ENCODE data around the gene PTTG1IP2.

The PTTG1IP2 gene

GRCh38 chr7:90484706-90485105 is 15.3 kb downstream of the PTTG1IP2 start:
- no peak for DNase-seq

GRCh38 chr7:90485734-90486316 is 16.4 kb downstream of the PTTG1IP2 start:
- DNase-seq = no peak

- DNase-seq = no peak
These were observed 18.4 kb downstream of the PTTG1IP2 start for GRCh38 chr7:90487808-90488207.

- no peak for DNase-seq
These were observed 18.8 kb downstream of the PTTG1IP2 start for GRCh38 chr7:90488220-90488619.

DNA sequence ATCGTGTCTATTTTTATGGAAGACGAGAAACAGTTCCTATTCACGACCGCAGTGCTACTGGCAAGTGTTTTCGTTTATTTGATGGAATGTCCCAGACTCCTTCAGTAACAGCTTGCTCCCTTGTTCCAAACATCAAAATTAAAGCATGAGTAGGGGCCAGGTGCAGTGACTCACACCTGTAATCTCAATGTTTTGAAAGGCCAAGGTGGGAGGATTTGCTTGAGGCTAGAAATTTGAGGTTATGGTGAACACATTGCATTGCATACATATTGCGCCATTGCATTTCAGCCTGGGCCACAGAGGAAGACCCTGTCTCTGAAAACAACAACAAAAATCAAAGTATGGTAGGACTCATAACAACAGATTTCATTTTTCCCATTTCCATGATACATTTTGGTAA is 22.8 kb downstream of the PTTG1IP2 start:
- no peak for DNase-seq

DNA sequence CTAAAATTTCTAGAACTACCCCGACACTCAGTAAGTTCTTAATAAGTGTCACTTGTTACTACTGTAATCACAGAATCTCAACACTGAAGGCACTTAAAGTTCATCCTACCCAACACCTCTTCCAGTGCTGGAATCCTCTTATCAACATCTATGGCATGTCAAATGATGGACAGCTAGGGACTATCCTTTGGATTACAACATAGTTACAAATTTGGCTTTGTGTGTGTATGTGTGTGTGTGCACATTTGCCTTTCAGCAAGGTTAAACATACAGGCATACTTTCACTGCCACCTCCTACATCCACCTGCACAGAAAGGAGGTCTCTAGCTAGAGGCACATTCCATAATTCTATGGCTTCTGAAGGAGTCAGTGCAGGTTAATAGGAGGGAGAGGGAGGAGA is 25.8 kb downstream of the PTTG1IP2 start:
- DNase-seq = no peak

DNA sequence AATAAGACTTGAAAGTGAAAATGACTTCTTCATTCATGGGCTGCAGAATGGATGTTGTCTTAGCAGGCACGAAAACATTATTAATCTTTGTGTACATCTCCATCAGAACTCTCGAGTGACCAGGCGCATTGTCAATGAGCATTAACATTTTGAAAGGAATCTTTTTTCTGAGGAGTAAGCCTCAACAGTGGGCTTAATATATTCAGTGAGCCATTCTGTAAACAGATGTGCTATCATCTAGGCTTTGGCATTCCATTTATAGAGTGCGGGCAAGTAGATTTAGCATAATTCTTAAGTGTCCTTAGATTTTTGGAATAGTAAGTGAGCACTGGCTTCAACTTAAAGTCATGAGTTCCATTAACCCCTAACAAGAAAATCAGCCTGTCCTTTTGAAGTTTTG is 33.1 kb downstream of the PTTG1IP2 start:
- DNase-seq = no peak

DNA sequence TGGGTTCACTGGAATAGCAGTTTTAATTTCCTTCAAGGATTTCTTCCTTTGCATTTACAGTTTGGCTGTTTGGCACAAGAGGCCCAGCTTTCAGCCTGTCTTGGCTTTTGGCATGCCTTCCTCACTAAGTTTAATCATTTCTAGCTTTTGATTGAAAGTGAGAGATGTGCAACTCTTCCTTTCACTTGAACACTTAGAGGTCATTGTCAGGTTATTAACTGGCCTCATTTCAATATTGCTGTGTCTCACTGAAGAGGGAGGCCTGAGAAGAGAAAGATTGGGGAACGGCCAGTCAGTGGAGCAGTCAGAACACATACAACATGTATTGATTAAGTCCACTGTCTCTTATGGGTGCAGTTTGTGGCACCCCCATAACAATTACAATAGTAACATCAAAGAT is 33.9 kb downstream of the PTTG1IP2 start:
- DNase-seq = no peak

GRCh38 chr7:90507692-90508091 is 38.3 kb downstream of the PTTG1IP2 start:
- no peak for DNase-seq

DNA sequence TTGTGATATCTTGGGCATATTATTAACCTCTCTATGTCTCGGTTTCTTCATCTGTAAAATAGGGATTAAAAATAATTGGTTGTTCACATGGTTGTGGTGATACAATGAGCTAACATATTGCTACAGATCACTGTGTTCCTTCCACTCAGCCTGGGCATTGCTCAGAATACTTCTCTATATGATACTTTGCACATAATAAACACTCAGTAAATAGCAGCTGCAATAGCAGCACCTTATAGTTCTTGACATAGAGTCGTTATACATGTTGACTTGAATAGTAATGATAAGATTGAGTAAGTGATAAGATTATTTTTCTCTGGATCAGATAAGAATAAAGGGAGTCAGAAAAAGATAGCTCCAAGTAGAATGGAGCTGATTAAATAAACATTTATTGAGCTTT is 42.3 kb downstream of the PTTG1IP2 start:
- no peak for DNase-seq

GRCh38 chr7:90512821-90513254 is 43.4 kb downstream of the PTTG1IP2 start:
- no peak for DNase-seq

- no peak for DNase-seq
These were observed 46.8 kb downstream of the PTTG1IP2 start for GRCh38 chr7:90516257-90516656.

- no peak for DNase-seq
These were observed 49.2 kb downstream of the PTTG1IP2 start for GRCh38 chr7:90518630-90519029.

GRCh38 chr7:90520484-90520883 is 51.0 kb downstream of the PTTG1IP2 start:
- no peak for DNase-seq

GRCh38 chr7:90530263-90530662 is 60.8 kb downstream of the PTTG1IP2 start:
- DNase-seq = no peak

DNA sequence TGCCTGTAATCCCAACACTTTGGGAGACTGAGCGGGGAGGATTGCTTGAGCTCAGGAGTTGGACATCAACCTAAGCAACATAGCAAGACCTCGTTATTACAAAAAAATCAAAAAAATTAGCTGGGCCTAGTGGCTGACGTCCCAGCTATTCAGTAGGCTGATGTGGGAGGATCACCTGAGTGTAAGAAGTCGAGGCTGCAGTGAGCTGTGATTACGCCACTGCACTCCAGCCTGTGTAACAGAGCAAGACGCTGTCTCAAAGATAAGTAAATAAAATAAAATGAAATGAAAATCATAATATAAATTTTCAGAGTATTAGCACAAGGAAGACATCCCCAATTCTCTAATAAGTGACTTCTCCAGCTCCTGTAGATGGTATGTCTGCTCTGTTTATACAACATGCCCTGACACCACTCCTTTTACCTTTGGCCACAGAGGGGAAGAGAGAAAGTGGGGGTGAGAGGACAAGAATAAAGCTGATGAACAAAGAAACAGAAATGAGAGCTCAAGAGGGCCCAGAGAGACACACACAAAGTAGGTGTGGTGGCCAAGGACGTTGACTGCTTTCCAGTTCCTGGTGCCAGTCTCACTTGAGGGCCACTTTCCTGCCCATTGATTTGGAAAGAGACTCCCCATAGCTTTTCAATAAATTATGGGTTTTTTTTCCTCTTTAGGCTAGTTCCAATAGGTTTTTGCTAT is 62.9 kb downstream of the PTTG1IP2 start:
- no peak for DNase-seq

GRCh38 chr7:90536449-90536848 is 67.0 kb downstream of the PTTG1IP2 start:
- no peak for DNase-seq

GRCh38 chr7:90538405-90538804 is 69.0 kb downstream of the PTTG1IP2 start:
- DNase-seq = no peak

DNA sequence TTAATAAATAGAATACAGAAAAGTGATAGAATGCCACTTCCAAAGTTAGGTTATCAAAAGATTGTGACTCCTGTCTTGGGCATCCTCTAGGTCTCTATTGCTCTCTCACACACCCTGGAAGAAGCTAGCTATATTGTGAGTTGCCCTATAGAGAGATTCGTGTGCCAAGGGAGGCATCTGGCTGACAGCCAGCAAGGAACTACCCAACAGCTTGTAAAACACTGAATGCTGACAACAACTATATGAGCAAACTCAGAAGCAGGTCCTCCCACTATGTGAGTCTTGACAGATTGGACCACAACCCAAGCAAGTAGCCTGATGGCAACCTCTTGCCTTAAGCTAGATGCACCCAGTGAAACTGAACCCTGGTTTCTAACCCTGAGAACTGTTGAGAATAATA is 71.0 kb downstream of the PTTG1IP2 start:
- DNase-seq = no peak

DNA sequence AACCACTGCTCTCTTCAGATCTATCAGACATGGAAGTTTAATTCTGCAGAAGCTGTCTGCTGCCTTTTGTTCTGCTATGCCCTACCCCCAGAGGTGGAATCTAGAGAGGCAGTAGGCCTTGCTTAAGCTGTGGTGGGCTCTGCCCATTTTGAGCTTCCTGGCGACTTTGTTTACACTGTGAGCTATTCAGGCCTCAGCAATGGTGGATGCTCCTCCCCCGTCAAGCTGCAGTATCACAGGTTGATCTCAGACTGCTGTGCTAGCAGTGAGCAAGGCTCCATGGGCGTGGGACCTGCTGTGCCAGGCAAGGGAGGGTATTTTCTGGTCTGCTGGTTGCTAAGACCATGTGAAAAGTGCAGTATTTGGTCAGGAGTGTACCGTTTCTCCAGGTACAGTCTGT is 81.6 kb downstream of the PTTG1IP2 start:
- DNase-seq = no peak

DNA sequence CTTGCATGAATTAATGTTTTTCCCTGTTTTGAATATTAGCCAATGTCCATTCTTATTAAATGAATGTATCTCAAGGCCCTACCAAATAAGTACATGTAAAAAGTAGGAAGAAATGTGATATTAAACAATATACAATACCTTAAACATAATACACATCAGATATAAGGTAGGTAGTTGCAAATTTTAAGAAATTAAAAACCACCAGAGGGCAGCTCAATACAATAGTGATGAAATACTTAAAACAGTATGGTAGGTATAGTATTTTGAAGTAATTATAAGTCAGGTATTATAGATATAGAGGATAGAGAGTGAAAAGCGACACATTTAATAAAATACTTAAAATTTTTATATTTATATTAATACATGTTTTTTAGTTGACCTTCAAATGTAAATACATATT is 83.1 kb downstream of the PTTG1IP2 start:
- DNase-seq = no peak

GRCh38 chr7:90560730-90561129 is 91.3 kb downstream of the PTTG1IP2 start:
- no peak for DNase-seq

Measured in cortex of kidney (tissue), 1 donor.